Endothelial cell of umbilical vein (primary cell): Measurements from ENCODE around the gene DAND5. TPM values are rescaled to one million over a fixed set of nuclear protein-coding genes. Genes with fewer than 3 reads are reported as not detected.

ENCODE experiments used
- BruUV-seq: library from RNA; stranded (reverse); fragments of 400-500 nt; replicated peaks from 2 replicates; lab custom pipeline; 2021; lab: Mats Ljungman, UMichigan
- CTCF ChIA-PET: fragments of 300-600, 350-600 bp; sonication (Branson Sonifier 250); formaldehyde crosslinking; loops from one replicate; lab custom pipeline; 2021; ENCODE audit warnings: antibody characterized with exemption, inconsistent platforms; lab: Charles Lee
- POLR2A ChIA-PET: fragments of 300-600, 350-600 bp; sonication (Branson Sonifier 250); formaldehyde crosslinking; loops from one replicate; lab custom pipeline; 2021; ENCODE audit warnings: antibody characterized with exemption, inconsistent platforms; lab: Charles Lee
- DNase-seq: peaks from one replicate; pipeline ENCODE4 v3.0.0-alpha.2; 2011; ENCODE audit warnings: low read depth, low spot score
- FAIRE-seq: peaks from 2 replicates; lab custom pipeline; 2011; peaks lifted over from hg19 to GRCh38; lab: Jason Lieb, UNC
- H2AFZ ChIP-seq: 2 replicates; pipeline ENCODE4 v1.6.0; 2012; ENCODE audit warnings: low read depth, low read length, control low read depth, inconsistent platforms
- H3K27ac ChIP-seq: 2 replicates; pipeline ENCODE4 v1.5.1; 2011; ENCODE audit warnings: low read depth, mild to moderate bottlenecking, control low read depth, low read length, moderate library complexity; ENCODE audit not compliant: insufficient read depth
- H3K27me3 ChIP-seq, 2 experiments: 2 replicates each; pipeline versions ENCODE4 v1.6.0 to v1.6.1; 2011; ENCODE audit warnings: low read length in 2 of 2, mixed read lengths in 1 of 2; ENCODE audit not compliant: control insufficient read depth in 2 of 2, insufficient read depth in 2 of 2
- H3K36me3 ChIP-seq, 2 experiments: 2 replicates in 1 of 2; 3 replicates in 1 of 2; pipeline ENCODE4 v1.5.1; 2011; ENCODE audit warnings: low read length in 2 of 2, mild to moderate bottlenecking in 1 of 2, moderate library complexity in 1 of 2; ENCODE audit not compliant: control insufficient read depth in 2 of 2, insufficient read depth in 2 of 2; ENCODE audit errors: extremely low read depth in 1 of 2
- H3K4me1 ChIP-seq: 3 replicates; pipeline ENCODE4 v1.5.1; 2011; ENCODE audit warnings: mild to moderate bottlenecking, low read length; ENCODE audit not compliant: control insufficient read depth, insufficient read depth; ENCODE audit errors: extremely low read depth
- H3K4me2 ChIP-seq: 2 replicates; pipeline ENCODE4 v1.6.1; 2011; ENCODE audit warnings: low read length, control low read depth, mixed read lengths; ENCODE audit not compliant: insufficient read depth
- H3K4me3 ChIP-seq, 3 experiments: fragments of 200-600 bp in 1 of 3; sonication (generic), shearing (Covaris generic) in 1 of 3; replicated peaks in 1 of 3; 2 replicates each; pipeline ENCODE4 v1.5.1; 2011 to 2016; ENCODE audit warnings: control low read depth in 3 of 3, low read length in 3 of 3, mild to moderate bottlenecking in 2 of 3, inconsistent platforms in 1 of 3, low read depth in 1 of 3, moderate library complexity in 1 of 3; ENCODE audit not compliant: insufficient read depth in 1 of 3
- H3K79me2 ChIP-seq: 2 replicates; pipeline ENCODE4 v1.6.0; 2012; ENCODE audit warnings: low read length, inconsistent platforms; ENCODE audit not compliant: control insufficient read depth, insufficient read depth
- H3K9ac ChIP-seq: replicated peaks from 2 replicates; pipeline ENCODE3; 2011; ENCODE audit warnings: low read length, control low read depth; ENCODE audit not compliant: insufficient read depth; ENCODE audit errors: extremely low read depth
- H3K9me1 ChIP-seq: replicated peaks from 3 replicates; pipeline ENCODE4 v1.6.0; 2011; ENCODE audit warnings: mild to moderate bottlenecking, low read length; ENCODE audit not compliant: control insufficient read depth, insufficient read depth; ENCODE audit errors: extremely low read depth
- H3K9me3 ChIP-seq: replicated peaks from 2 replicates; pipeline ENCODE4 v1.5.1; 2012; ENCODE audit warnings: low read length, inconsistent platforms; ENCODE audit not compliant: control insufficient read depth, insufficient read depth
- H4K20me1 ChIP-seq: replicated peaks from 2 replicates; pipeline ENCODE3; 2011; ENCODE audit warnings: mild to moderate bottlenecking, low read length; ENCODE audit not compliant: control insufficient read depth, insufficient read depth; ENCODE audit errors: extremely low read depth
- EZH2 ChIP-seq: IDR thresholded peaks from 2 replicates; pipeline ENCODE4 v1.6.1; 2012; ENCODE audit warnings: borderline replicate concordance, low read depth, mild to moderate bottlenecking, moderate library complexity, low read length, inconsistent platforms; ENCODE audit not compliant: severe bottlenecking
- FOS ChIP-seq: IDR thresholded peaks from 2 replicates; pipeline ENCODE4 v1.6.1; 2011; ENCODE audit warnings: mild to moderate bottlenecking, low read length, moderate library complexity, borderline replicate concordance; ENCODE audit not compliant: insufficient read depth
- GATA2 ChIP-seq: IDR thresholded peaks from 2 replicates; pipeline ENCODE4 v1.7.0; 2011; ENCODE audit warnings: low read depth, mild to moderate bottlenecking, moderate library complexity, mixed read lengths, low read length; ENCODE audit not compliant: insufficient read length, insufficient read depth
- JUN ChIP-seq: IDR thresholded peaks from 2 replicates; pipeline ENCODE4 v1.6.1; 2011; ENCODE audit warnings: borderline replicate concordance, low read depth; ENCODE audit not compliant: insufficient read length, insufficient read depth
- MYC ChIP-seq: IDR thresholded peaks from one replicate; pipeline ENCODE4 v1.6.1; 2011; ENCODE audit warnings: mild to moderate bottlenecking, low read depth, low read length
- POLR2A ChIP-seq: IDR thresholded peaks from 2 replicates; pipeline ENCODE4 v1.6.1; 2012; ENCODE audit warnings: low read depth, mild to moderate bottlenecking, control low read depth, low read length
- POLR2AphosphoS5 ChIP-seq: IDR thresholded peaks from 2 replicates; pipeline ENCODE4 v1.6.1; 2012; ENCODE audit warnings: low read depth, mild to moderate bottlenecking, control low read depth, low read length, moderate library complexity; ENCODE audit not compliant: insufficient read depth
- dilution Hi-C: fragments of 300-500 bp; cut with MboI; formaldehyde crosslinking; loops from one replicate; pipeline ENCODE4 v1.15.0; 2019; ENCODE audit warnings: low sequenced_read_pairs; ENCODE audit not compliant: extremely low pct_ligation_motif_present
- intact Hi-C: fragments of 100-400 bp; cut with micrococcal nuclease; formaldehyde crosslinking; loops from one replicate; pipeline ENCODE4 v1.10.0; 2022
- polyA plus RNA-seq, 4 experiments: library from polyadenylated mRNA; depleted of rRNA in 3 of 4; stranded (reverse) in 3 of 4; unstranded in 1 of 4; fragments of >200 nt; gene quantifications; 2 replicates each; pipeline versions ENCODE4 v1.2.1 to v1.2.3, GENCODE V29; 2011 to 2012; ENCODE audit warnings: missing spikeins in 1 of 4
- total RNA-seq: library from RNA; stranded (reverse); gene quantifications from 2 replicates; pipeline ENCODE4 v1.2.3, GENCODE V29; 2021
- TF ChIP-seq, protein P1 (sequence below): IDR thresholded peaks from 2 replicates; pipeline ENCODE4 v1.6.1; 2011; ENCODE audit not compliant: insufficient read depth, insufficient read length
- TF ChIP-seq, protein P2 (sequence below), 2 donors: IDR thresholded peaks; 1 replicate in 1 of 2; 2 replicates in 1 of 2; pipeline ENCODE4 v1.5.1; 2011; ENCODE audit warnings: low read length in 2 of 2, mild to moderate bottlenecking in 2 of 2, moderate library complexity in 2 of 2, control low read depth in 1 of 2, inconsistent platforms in 1 of 2, low read depth in 1 of 2; ENCODE audit not compliant: insufficient read depth in 1 of 2; ENCODE audit errors: extremely low read depth in 1 of 2

DAND5 gene
- total and polyA plus RNA-seq, 2 donors (not counting 3 experiments of a cell fraction or from before 2014, with no cell fraction given), result 0.06 to 0.20 TPM

DNA sequence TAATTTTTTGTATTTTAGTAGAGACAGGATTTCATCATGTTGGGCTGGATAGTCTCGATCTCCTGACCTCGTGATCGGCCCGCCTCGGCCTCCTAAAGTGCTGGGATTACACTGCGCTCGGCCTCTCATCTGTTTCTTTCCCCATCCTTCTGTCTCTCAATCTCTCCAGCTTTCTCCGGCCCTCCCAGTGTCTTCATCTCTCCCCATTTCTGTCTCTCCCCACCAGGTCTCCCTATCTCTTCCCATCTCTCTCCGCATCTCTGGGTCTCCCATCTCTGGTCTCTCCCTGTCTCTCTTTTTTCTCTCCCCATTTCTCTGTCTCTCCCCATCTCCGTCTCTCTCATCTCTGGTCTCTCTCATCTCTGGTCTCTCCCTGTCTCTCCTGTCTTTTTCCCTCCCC, 13.7 kb downstream of the DAND5 start:
- TF ChIP-seq MYC (no peak), EZH2 (no peak), JUN (no peak), POLR2A (no peak), FOS (no peak), GATA2 (no peak), POLR2AphosphoS5 (no peak)
- TF ChIP-seq, protein P1, sequence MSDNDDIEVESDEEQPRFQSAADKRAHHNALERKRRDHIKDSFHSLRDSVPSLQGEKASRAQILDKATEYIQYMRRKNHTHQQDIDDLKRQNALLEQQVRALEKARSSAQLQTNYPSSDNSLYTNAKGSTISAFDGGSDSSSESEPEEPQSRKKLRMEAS, result no peak
- TF ChIP-seq, protein P2, sequence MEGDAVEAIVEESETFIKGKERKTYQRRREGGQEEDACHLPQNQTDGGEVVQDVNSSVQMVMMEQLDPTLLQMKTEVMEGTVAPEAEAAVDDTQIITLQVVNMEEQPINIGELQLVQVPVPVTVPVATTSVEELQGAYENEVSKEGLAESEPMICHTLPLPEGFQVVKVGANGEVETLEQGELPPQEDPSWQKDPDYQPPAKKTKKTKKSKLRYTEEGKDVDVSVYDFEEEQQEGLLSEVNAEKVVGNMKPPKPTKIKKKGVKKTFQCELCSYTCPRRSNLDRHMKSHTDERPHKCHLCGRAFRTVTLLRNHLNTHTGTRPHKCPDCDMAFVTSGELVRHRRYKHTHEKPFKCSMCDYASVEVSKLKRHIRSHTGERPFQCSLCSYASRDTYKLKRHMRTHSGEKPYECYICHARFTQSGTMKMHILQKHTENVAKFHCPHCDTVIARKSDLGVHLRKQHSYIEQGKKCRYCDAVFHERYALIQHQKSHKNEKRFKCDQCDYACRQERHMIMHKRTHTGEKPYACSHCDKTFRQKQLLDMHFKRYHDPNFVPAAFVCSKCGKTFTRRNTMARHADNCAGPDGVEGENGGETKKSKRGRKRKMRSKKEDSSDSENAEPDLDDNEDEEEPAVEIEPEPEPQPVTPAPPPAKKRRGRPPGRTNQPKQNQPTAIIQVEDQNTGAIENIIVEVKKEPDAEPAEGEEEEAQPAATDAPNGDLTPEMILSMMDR (IDR thresholded peaks at IDR 0.05; ENCODE audit: extremely low read depth in 1 of 2, insufficient read depth in 1 of 2, low read depth in 1 of 2, low read length in 2 of 2), result no peak
- dilution Hi-C loops, result no loop called here
- BruUV-seq, result no TSS peak
- Histone ChIP-seq H3K4me3 (peak overlapping the region; percentile 22 to 35 (median 23)), H3K27me3 (no peaks in the 10 kb centered on the region), H4K20me1 (no peaks in the 10 kb centered on the region), H3K9ac (peak overlapping the region; percentile 60), H3K4me1 (peaks cover 2% of the 10 kb centered on the region), H3K4me2 (peak overlapping the region; percentile 63), H3K9me1 (no peaks in the 10 kb centered on the region), H3K27ac (no peak overlapping the region), H3K79me2 (no peaks in the 10 kb centered on the region), H3K9me3 (no peaks in the 10 kb centered on the region), H3K36me3 (no peaks in the 10 kb centered on the region), H2AFZ (peak overlapping the region; percentile 89)
- no peak for DNase-seq
- POLR2A ChIA-PET, result no interaction called here
- FAIRE-seq, result peak; percentile 50
- intact Hi-C loops, result loop anchor here (1.0 kb wide), 4 partner anchors 51 to 111 kb away; no protein-coding TSS in a partner anchor
- CTCF ChIA-PET, result interaction anchor here (0.8 to 13.4 kb wide), 6 partner anchors 12 to 110 kb away, joined by 3 to 543 read pairs (median 10); partner anchors contain the start of gene NFIX
